ENCODE data around the gene C1GALT1C1L.
"Not testable (repeated sequence)": the region's sequence is repeated elsewhere in the genome, so short reads cannot be mapped to it uniquely, and the experiment has no call there.

- not testable (repeated sequence) for TF ChIP-seq CTCF (IDR thresholded peaks at IDR 0.05); EZH2 (IDR thresholded peaks at IDR 0.05; ENCODE audit: borderline replicate concordance, insufficient read depth, low read depth, low read length, poor library complexity, severe bottlenecking)
Measured at GRCh38 chr2:43677783-43678182, 1.6 kb upstream of the C1GALT1C1L start.
